Upper lobe of left lung (tissue), 6 donors: Measurements from ENCODE around the gene ANP32A. TPM values are rescaled to one million over a fixed set of nuclear protein-coding genes. Genes with fewer than 3 reads are reported as not detected.

Source experiments
- ATAC-seq, 2 donors: fragments of 200-7000 bp; cut with Tn5 transposase; one replicate each; pipeline ENCODE4 v1.9.1; 2022; ENCODE audit warnings: mild to moderate bottlenecking in 2 of 2, moderate library complexity in 2 of 2; ENCODE audit not compliant: low FRiP score in 2 of 2
- DNase-seq, 2 donors: peaks; one replicate each; pipeline ENCODE4 v3.0.0-alpha.2; 2019 to 2020
- H3K27ac ChIP-seq, 4 donors: fragments of 200-600 bp; sonication (generic); one replicate each; pipeline ENCODE4 v1.5.1; 2016 to 2019
- H3K27me3 ChIP-seq, 4 donors: fragments of 200-600 bp; sonication (generic); one replicate each; pipeline ENCODE4 v1.5.1; 2017 to 2019
- H3K36me3 ChIP-seq, 4 donors: fragments of 200-600 bp; sonication (generic); one replicate each; pipeline ENCODE4 v1.5.1; 2016 to 2019
- H3K4me1 ChIP-seq, 4 donors: fragments of 200-600 bp; sonication (generic); one replicate each; pipeline ENCODE4 v1.5.1; 2018 to 2019
- H3K4me3 ChIP-seq, 4 donors: fragments of 200-600 bp; sonication (generic); one replicate each; pipeline ENCODE4 v1.5.1; 2017 to 2019; ENCODE audit warnings: mild to moderate bottlenecking in 2 of 4, moderate library complexity in 1 of 4
- H3K9me3 ChIP-seq, 4 donors: fragments of 200-600 bp; sonication (generic); one replicate each; pipeline ENCODE4 v1.5.1; 2018 to 2019
- EP300 ChIP-seq, 4 donors: sonication (generic); formaldehyde crosslinking; IDR thresholded peaks; one replicate each; pipeline ENCODE4 v1.5.1; 2017; ENCODE audit warnings: antibody characterized with exemption in 4 of 4, control low read depth in 2 of 4
- POLR2A ChIP-seq, 4 donors: fragments of 450-650 bp; IDR thresholded peaks; one replicate each; pipeline ENCODE4 v1.5.1; 2016 to 2017; ENCODE audit warnings: antibody characterized with exemption in 4 of 4, mild to moderate bottlenecking in 2 of 4
- POLR2AphosphoS5 ChIP-seq, 2 donors: sonication (generic); formaldehyde crosslinking; IDR thresholded peaks; one replicate each; pipeline ENCODE4 v1.5.1; 2017; ENCODE audit warnings: antibody characterized with exemption in 2 of 2
- WGBS, 2 donors: methylation state at CpG; one replicate each; pipeline ENCODE4 v1.1.5; 2017 to 2018; 5-methylcytosine and 5-hydroxymethylcytosine counted together
- small RNA-seq, 4 donors: library from RNA; depleted of rRNA; stranded (forward); fragments of <200 nt; gene quantifications; one replicate each; pipeline ENCODE3, GENCODE V24; 2016
- total RNA-seq, 6 donors: library from RNA; depleted of rRNA in 4 of 6; stranded (reverse); fragments of >200 nt in 4 of 6; gene quantifications; one replicate each; pipeline versions ENCODE4 v1.1.0 to v1.2.1, GENCODE V29; 2016 to 2021
- TF ChIP-seq, protein P1 (sequence below), 6 experiments: fragments of 450-650 bp in 4 of 6; fragments of 200-600 bp in 2 of 6; sonication (generic) in 2 of 6; IDR thresholded peaks; one replicate each; pipeline ENCODE4 v1.5.1; 2016 to 2019; ENCODE audit warnings: antibody characterized with exemption in 6 of 6
- donor health status: DM: no; HTN: no; CAD: no; lungs with moderate emphysema.
- donor health status: DM: no; HTN: yes; CAD: no; lungs with severe emphysema.

The ANP32A gene
- total RNA-seq, 6 donors from 2014 or later: 62.9 to 110 (median 81.5) TPM

DNA sequence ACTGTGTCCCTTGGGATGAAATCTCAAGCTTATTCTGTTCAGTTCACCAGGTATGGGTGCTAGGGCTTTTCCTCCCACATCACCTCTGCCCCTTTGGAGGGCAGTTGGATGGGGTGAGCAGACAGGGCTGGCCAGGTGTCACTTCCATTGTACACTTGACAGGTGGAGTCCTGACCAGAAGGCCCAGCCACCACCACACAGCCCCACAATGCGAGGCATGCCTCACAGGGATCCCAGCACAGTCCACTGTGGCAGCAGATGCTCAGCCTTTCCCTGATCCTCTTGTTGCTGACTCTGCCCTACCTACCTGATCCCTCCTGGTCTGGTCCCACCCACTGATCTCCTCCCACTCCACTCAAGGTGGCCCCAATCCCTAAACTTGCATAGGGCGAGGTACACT is 88.2 kb downstream of the ANP32A start:
- Histone ChIP-seq H3K36me3 (no peaks in the 10 kb centered on the region), H3K4me3 (no peak overlapping the region), H3K27ac (no peak overlapping the region), H3K9me3 (no peaks in the 10 kb centered on the region), H3K4me1 (peaks cover 8 to 20% (median 11%) of the 10 kb centered on the region in 4 donors), H3K27me3 (no peaks in the 10 kb centered on the region)
- ATAC-seq (no peak), DNase-seq (no peak)
- TF ChIP-seq POLR2A (IDR thresholded peaks at IDR 0.05) (no peak), POLR2AphosphoS5 (IDR thresholded peaks at IDR 0.05) (no peak), EP300 (IDR thresholded peaks at IDR 0.05) (no peak)
- TF ChIP-seq, protein P1, sequence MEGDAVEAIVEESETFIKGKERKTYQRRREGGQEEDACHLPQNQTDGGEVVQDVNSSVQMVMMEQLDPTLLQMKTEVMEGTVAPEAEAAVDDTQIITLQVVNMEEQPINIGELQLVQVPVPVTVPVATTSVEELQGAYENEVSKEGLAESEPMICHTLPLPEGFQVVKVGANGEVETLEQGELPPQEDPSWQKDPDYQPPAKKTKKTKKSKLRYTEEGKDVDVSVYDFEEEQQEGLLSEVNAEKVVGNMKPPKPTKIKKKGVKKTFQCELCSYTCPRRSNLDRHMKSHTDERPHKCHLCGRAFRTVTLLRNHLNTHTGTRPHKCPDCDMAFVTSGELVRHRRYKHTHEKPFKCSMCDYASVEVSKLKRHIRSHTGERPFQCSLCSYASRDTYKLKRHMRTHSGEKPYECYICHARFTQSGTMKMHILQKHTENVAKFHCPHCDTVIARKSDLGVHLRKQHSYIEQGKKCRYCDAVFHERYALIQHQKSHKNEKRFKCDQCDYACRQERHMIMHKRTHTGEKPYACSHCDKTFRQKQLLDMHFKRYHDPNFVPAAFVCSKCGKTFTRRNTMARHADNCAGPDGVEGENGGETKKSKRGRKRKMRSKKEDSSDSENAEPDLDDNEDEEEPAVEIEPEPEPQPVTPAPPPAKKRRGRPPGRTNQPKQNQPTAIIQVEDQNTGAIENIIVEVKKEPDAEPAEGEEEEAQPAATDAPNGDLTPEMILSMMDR (IDR thresholded peaks at IDR 0.05): no peak
- WGBS, 2 donors: 85 to 100% methylated on average over 1 to 2 of the region's 2 CpGs

GRCh38 chr15:68730976-68731897 is 89.5 kb downstream of the ANP32A start:
- DNase-seq (no peak), ATAC-seq (peak in 1 of 2 donors; percentile 7)
- TF ChIP-seq, protein P1 (IDR thresholded peaks at IDR 0.05): no peak
- no peak for TF ChIP-seq EP300 (IDR thresholded peaks at IDR 0.05)
- no peak for TF ChIP-seq POLR2AphosphoS5 (IDR thresholded peaks at IDR 0.05)
- no peaks in the 10 kb centered on the region for H3K36me3 ChIP-seq
- H3K27me3 ChIP-seq: no peaks in the 10 kb centered on the region
- WGBS, 2 donors: 52 to 59% methylated on average over 15 of the region's 15 CpGs
- H3K9me3 ChIP-seq: no peaks in the 10 kb centered on the region
- H3K4me1 ChIP-seq: peaks cover 8 to 20% (median 12%) of the 10 kb centered on the region in 4 donors
- H3K27ac ChIP-seq: peak overlapping the region in 3 of 4 donors; percentile 12 to 62 (median 27)
- H3K4me3 ChIP-seq: no peak overlapping the region

- no peak for TF ChIP-seq EP300 (IDR thresholded peaks at IDR 0.05)
- no peak for TF ChIP-seq POLR2AphosphoS5 (IDR thresholded peaks at IDR 0.05)
- TF ChIP-seq POLR2A (IDR thresholded peaks at IDR 0.05): no peak
- TF ChIP-seq, protein P1 (IDR thresholded peaks at IDR 0.05): peak; percentile 39 to 58 (median 53)
- DNase-seq: peak in 1 of 2 donors; percentile 25
- WGBS, 2 donors: 63 to 64% methylated on average over 6 of the region's 6 CpGs
- H3K36me3 ChIP-seq: no peaks in the 10 kb centered on the region
- H3K9me3 ChIP-seq: no peaks in the 10 kb centered on the region
- peak overlapping the region in 1 of 4 donors; percentile 27 for H3K27ac ChIP-seq
- no peak overlapping the region for H3K4me3 ChIP-seq
- ATAC-seq: peak in 1 of 2 donors; percentile 63
- no peaks in the 10 kb centered on the region for H3K27me3 ChIP-seq
- peaks cover 11 to 24% (median 18%) of the 10 kb centered on the region in 4 donors for H3K4me1 ChIP-seq
Observed at GRCh38 chr15:68730471-68730919, 90.2 kb downstream of the ANP32A start.

GRCh38 chr15:68729789-68730411 is 90.8 kb downstream of the ANP32A start:
- H3K9me3 ChIP-seq: no peaks in the 10 kb centered on the region
- no peaks in the 10 kb centered on the region for H3K27me3 ChIP-seq
- H3K27ac ChIP-seq: peak overlapping the region in 1 of 4 donors; percentile 37
- 18 to 50% methylated on average over 7 to 8 of the region's 8 CpGs for WGBS, 2 donors
- ATAC-seq (no peak), DNase-seq (no peak)
- no peaks in the 10 kb centered on the region for H3K36me3 ChIP-seq
- no peak for TF ChIP-seq POLR2A (IDR thresholded peaks at IDR 0.05)
- TF ChIP-seq POLR2AphosphoS5 (IDR thresholded peaks at IDR 0.05): no peak
- no peak for TF ChIP-seq EP300 (IDR thresholded peaks at IDR 0.05)
- TF ChIP-seq, protein P1 (IDR thresholded peaks at IDR 0.05): no peak
- H3K4me3 ChIP-seq: no peak overlapping the region
- H3K4me1 ChIP-seq: peaks cover 11 to 24% (median 18%) of the 10 kb centered on the region in 4 donors

Small RNA genes lying within 50 kb of the gene (small RNA-seq; reads per million reads assigned to genes)
- 0 reads per million in 4 donors for gene MIR4312

Other genes starting within 250 kb of the ANP32A start
- gene CORO2B, start 241.9 kb downstream of the ANP32A start, total RNA-seq: 1 to 10 TPM in 5 of 6 donors, under 1 TPM in 1; 0.79 to 9.0 (median 2.0) TPM
- gene SPESP1, start 109.6 kb upstream of the ANP32A start, total RNA-seq: 1 to 10 TPM in 4 of 6 donors, under 1 TPM in 1, not detected in 1; 0.91 to 5.1 (median 2.5) TPM
- 1 to 10 TPM in 2 of 6 donors, under 1 TPM in 2, not detected in 2; 0.20 to 5.7 (median 1.4) TPM for gene NOX5, start 193.8 kb upstream of the ANP32A start, total RNA-seq